NCI-H1105 treated with DMSO at 0.1 percent for 48 hours (cell line): ENCODE measurements around the gene C21orf91.

Experiments
- DNase-seq: peaks from one replicate; lab custom pipeline; 2025; lab: John Stamatoyannopoulos, UW

C21orf91 gene

GRCh38 chr21:17797967-17798366, 21.2 kb downstream of the C21orf91 start:
- no peak for DNase-seq

GRCh38 chr21:17796503-17796902, 22.7 kb downstream of the C21orf91 start:
- no peak for DNase-seq

DNA sequence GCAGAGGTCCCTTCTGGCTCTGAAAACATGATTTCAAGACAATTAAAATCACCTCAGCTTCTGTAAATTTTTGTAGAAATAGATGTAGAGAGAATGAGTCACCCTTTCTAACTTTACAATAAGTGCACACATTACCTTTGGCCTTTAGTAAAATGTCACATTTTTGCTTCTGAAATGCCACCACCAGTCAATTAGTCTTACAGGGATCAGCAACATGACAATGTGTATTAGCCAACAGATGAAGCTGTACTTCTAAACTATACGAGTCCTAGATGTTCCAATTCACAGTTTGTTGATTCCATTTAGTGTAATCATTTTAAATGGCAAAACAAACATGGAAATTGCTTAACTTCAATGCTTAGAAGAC, 23.1 kb downstream of the C21orf91 start:
- DNase-seq = no peak

DNA sequence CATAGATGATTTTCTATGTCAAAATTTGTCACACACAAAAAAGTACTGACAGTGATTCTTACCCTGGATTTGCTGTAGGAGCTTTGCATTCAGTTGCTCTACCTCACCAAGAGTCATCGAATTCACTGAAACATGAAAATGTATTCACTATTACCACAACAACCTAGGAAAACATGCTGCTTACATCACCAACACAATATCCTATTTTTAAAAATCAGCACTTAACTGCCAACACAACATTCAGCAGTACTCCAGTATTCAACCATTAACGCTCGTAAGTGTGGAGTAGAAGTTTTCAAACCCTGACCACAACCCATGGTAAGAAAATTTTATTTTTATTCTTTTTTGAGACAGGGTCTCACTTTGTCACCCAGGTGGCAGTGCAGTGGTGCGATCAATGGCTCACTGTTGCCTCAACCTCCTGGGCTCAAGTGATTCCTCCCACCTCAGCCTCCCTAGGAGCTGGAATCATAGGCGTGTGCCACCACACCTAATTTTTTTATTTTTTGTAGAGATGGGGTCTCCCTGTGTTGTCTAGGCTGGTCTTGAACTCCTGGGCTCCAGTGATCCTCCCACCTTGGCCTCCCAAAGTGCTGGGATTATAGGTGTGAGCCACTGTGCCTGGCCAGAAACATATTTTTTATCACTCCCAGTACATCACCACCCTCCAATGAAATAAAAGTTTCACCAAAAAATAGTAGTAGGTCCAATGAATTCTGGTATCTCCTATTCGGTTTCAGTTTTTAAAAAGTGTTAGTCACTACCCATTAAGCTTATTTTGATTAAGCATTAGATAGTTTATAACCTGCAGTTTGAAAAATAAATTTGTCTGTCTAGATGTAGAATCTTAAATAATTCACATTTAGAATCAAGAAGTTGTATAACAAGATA, 23.8 kb downstream of the C21orf91 start:
- DNase-seq = no peak

GRCh38 chr21:17794518-17795145, 24.5 kb downstream of the C21orf91 start:
- no peak for DNase-seq

DNA sequence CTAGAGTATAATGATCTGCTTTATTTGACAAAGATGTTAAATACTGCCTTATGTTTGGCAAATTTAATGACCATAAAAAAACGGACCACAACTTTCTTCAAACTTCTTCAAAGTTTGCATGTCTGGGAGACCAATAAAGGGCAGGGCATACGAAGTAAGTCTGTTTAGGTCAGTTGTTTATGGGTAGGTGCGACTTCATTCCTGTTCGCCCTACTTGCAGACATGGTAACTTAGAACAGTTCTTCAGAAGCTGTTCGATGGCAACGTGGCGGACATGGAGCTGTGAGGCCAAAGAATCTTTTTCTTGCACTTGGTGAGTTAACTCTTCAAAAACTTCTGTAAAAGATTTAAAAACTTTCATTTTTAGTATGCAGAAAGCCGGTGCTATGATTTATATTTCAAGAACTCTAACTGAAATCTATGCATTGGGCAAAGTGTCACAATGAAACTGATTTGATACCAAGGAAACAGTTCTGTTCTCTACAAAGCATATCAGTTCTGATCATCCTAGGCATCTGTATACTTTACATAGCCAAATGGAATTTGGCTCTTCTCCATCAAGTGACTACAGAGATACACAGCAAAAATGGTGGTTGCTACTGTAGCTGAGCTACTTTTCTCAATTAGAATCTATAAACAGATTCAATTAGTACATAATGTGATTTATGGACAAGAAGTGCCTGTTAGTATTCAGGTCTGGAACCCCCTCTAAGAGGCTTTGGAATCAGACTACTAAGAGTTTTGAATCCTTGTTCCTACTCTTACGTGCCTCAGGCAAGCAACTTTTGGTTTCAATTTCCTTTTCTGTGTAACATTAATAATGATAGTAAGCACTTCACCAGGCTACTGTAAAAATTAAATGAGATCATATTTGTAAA, 25.7 kb downstream of the C21orf91 start:
- no peak for DNase-seq

- no peak for DNase-seq
Measured at GRCh38 chr21:17789656-17790055, 29.5 kb downstream of the C21orf91 start.

DNA sequence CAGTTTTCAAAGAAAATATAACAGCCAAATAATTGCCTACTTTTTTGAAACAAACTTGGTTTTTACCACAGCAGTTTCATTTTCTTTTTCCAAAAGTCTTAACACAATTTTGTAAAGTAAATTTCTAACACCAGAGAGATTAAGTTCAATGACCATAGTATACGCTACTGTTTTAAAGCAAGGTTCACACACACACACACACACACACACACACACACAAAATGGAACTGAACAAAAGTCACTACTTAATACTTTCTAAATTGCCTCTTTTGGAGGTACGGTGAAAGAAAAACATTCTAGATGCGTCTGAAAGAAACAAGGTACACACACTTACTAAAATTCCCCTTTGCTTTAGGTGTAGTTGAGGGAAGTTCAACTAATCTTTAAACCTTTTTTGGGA, 30.1 kb downstream of the C21orf91 start:
- no peak for DNase-seq

GRCh38 chr21:17786851-17787181, 32.3 kb downstream of the C21orf91 start:
- no peak for DNase-seq

DNA sequence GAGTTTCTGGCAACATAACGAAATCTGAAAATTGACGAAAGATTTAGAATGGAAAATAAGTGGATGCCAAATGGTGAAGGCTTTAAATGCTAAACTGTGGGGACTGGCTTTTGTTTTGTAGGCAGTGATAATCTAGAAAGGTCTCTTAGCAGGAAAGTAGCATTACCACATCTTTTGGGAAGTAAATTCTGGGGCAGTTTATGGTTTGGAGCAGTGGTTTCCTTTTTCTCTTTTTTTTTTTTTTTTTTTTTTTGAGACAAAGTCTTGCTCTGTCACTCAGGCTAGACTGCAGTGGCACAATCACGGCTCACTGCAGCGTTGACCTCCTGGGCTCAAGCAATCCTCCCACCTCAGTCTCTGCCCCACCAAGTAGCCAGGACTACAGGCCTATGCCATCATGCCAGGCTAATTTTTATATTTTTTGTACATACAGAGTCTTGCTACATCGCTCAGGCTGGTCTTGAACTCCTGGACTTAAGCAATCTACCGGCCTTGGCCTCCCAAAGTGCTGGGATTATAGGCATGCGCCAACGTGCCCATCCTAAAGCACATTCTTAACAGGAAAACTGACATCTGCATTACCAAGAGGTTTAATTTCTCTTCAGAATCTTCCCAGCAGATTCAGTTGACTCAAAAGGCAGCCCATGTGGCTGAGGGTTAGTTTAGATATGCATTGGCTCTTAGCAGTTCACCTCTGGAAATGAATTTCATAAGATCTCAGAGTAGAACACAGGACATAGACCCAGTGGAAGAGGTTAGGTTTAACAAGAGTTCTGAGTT, 32.9 kb downstream of the C21orf91 start:
- no peak for DNase-seq

GRCh38 chr21:17785403-17785788, 33.8 kb downstream of the C21orf91 start:
- no peak for DNase-seq

DNA sequence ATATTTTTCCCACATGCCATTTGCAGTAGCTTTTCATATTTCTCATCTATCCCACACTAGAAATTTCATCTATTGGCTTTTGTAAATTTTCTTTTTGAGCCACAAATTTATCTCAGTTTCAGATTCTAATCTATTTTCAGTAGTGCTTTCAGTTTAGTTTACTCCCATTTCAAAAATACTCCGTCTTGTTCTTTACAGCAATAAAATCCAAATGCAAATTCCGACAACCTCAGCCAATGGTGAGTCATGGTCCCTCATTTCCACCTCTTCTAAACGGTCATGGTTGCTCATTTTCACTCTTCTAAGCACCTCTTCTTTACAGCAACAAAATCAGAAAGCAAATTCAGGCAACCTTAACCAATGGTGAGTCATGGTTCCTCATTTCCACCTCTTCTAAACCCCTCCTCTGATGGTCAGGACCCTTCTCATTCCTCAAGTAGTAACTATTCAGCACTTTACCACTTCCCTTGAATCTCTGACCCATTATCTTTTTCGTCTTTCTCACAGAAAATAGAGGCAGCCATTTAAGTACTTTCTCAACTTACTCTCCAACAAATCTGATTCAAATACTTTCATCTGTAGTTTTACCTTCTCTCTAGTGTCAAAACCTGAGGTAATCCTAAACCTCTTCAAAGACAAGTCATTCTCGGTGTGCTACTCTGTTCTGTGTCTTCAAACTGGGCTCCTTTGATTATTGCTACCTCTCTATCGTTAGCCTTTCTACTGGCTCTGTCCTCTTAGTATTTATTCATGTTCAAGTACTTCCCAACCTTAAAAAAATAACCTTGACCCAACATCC, 34.4 kb downstream of the C21orf91 start:
- DNase-seq = no peak

GRCh38 chr21:17784180-17784598, 35.0 kb downstream of the C21orf91 start:
- DNase-seq = no peak

DNA sequence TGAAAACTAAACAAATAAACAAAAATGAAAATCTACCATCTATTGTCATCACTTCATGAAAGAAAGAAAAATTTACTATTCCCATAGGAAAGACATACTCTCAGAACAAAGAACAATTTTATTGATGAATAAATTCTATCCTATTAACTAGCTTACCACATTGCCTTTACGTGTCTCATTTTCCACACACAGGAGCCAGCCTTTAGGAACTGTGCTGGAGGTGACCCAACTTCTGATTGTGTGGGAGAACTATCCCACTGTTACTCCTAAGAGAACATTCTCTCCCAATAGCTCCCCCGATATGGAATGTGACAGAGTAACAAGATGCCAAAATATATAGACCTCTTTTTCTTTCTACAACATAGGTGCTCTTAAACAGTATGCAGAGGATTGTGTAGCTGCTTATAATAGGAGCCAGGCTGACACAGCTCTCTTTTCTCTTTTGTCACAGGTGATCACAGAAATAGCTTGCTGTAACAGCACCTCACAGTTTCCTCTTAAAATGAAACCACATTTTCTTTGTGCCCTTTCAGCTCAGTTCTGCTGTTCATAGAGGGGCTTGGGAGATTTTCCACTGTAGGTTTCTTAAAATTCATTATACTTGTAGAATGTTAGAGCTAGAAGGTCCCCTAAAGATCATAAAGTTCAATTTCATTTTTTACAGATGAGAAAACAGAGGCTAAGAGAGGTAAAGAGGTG, 35.5 kb downstream of the C21orf91 start:
- DNase-seq = no peak

DNA sequence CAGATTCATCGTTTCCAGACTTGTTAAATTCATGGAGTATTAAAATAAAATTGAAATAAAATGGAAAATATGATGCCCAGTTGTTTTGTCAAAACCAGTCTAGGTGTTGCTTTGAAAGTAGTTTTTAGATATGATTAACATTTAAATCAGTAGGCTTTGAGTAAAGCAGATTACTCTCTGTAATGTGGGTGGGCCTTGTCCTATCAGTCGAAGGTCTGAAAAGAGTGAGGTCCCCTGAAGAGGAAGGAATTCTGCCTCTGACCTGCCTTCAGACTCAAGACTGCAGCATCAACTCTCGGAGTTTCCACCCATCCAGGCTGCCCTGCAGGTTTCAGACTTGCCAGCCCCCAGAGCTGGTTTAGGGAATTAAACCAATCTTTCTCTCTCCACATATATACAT, 36.2 kb downstream of the C21orf91 start:
- no peak for DNase-seq

DNA sequence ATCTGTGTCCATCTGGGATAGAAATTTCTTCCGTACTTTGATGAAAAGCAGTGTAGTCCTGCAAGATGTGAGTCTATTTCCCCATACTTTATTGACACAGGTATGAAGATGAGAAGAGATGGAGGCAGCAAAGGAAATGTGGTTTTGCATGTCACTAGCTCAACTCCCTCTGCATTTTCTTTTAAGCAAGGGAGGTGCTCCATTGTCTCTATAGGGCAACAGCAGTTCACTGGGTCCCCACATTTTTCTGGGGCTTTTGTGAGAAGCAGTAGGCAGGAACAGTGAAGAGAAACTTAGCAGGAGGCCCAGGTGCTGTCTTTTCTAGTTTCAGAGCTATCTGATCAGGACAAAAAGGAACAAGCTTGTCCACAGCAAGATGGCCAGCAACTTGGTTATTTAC, 37.1 kb downstream of the C21orf91 start:
- no peak for DNase-seq

GRCh38 chr21:17781524-17781923, 37.6 kb downstream of the C21orf91 start:
- no peak for DNase-seq

DNA sequence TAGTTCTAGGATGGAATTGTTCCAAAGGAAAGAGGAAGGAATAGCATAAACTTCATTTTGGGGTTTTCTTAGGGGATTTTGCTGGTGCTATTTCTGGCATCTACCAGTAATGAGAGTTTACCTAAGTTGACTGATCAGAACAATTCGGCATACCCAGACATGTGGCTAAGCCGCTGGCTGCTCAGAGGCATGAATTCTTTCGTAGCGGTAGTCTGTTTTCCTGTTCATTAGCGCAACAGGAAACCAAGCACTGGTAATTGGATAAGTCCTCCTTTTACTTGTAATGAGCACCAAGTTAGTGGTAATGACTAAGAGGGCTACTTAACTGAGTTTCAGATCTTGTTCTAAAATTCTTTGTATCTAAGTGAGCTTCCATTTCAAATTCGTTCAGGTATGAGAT, 38.6 kb downstream of the C21orf91 start:
- no peak for DNase-seq

- DNase-seq = no peak
Measured at GRCh38 chr21:17779980-17780379, 39.2 kb downstream of the C21orf91 start.

- no peak for DNase-seq
Measured at GRCh38 chr21:17779496-17779895, 39.7 kb downstream of the C21orf91 start.
